ENCODE data around the gene PMM2.

PMM2 gene

DNA sequence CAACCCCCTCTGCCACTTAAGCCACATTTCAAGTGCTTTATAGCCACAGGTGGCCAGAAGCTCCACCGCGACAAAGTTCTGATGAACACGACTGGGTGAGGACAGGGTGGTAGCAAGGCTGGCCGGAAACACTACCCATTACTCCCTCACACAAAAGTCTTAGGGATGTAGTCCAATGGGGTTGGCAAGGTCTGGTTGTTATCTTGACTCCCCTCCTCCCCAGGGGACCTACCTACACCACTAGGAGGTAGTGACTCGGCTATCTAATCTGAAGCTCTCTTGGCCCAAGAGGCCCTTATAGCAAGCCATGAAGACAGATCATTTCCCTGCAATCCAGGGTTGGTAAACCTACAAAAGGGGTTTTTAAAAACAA lies 92.9 kb downstream of the PMM2 start:
- no peak for DNase-seq

DNA sequence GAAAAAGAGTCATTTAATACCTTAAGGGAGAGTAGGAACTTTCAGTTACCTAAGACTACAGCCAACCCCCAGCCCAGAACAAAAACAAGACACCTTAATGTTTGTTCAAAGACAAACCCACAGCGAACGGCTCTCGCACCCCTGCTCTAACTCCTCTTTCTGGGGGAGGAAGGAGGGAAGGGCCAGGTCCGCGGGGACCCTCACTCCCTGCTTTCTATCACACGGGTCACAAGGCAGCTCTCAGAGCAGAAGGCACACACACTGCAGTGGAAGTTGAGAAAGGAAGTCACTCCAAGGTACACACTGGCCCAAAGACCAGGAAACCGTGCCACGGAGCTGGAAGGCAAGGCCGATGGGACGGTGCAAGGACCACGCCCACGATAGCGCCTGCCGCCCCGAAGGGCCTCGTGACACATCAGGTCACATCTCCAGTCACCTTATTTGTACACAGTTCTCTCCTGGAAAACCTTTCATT lies 94.5 kb downstream of the PMM2 start:
- DNase-seq, result no peak

DNA sequence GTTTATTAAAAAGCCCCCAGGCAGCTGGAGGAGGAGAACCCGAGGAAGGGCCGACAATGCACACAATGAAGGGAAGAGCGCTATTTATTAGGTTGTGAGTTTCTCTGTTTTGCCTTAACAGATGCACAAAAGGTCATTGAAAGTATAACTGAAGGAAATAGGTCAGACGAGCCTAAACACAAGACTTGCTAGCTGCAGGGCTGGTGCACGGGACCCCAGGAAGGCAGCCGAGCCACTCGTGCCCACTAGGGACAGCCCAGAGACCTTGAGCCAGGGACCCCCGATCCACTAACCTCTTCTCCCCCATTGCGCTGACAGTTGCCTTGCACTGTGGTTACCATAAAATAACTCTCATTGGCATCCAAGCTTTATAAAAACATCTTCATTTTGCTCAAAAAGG lies 95.8 kb downstream of the PMM2 start:
- DNase-seq, result no peak

DNA sequence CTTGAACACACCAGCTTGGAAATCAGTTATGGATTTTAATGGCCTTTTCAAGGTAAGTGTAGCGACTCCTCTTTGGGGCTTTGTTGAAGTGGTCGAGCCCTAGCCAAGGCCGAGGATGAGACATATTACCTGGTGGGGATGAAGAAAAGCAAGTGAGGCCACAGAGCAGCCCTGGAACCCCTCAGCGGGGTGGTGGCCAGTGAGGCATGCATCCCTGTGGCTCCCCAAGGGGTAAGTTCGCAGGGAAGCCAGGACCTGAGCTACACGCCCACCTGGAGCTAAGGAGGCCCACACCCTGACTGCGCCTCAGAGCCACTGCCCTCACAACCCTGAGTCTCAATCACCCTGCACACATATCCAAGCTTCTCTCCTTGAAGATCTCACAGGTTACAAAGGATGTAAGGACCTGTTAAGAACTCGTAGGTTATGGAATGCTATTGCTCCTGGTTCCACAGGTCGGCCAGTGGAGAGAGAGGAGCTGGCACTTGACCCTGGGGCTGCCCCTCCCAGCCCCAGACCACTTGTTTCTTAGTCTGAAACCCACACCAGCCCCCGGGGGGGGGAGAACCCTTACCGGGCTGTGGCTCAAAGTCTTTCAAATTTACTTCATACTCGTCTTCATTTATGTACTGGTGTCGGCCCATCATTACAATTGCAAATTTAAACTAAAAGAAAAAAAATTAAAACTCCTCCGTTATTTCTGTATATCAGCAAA lies 96.5 kb downstream of the PMM2 start:
- no peak for DNase-seq

DNA sequence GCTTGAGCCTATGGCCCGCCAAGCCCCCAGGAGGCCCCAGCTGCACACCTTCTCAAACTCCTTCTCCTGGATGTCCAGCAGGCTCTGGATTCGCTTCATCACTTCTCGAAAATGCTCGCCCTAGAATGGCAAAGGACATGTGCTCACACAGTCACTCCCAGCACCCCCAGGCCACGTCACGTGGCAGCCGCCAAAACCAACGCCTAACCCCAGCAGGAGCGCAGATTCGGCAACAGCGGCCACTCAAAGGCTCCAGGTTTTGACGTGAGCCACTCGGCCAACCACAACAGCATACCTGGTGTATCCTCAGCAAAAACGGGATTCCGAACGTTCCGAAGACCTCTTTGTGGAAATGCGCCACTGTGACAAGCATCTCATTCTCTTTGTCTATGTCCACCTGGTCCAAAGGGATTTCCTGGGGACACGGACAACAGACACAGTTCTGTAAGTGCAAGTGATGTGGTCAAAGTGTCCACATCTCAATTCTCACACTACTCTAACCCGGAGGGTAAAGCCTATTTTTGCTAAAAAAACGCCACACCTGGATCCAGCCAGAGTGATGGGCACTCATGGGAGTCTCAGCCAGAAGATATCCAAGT lies 97.2 kb downstream of the PMM2 start:
- DNase-seq, result no peak

DNA sequence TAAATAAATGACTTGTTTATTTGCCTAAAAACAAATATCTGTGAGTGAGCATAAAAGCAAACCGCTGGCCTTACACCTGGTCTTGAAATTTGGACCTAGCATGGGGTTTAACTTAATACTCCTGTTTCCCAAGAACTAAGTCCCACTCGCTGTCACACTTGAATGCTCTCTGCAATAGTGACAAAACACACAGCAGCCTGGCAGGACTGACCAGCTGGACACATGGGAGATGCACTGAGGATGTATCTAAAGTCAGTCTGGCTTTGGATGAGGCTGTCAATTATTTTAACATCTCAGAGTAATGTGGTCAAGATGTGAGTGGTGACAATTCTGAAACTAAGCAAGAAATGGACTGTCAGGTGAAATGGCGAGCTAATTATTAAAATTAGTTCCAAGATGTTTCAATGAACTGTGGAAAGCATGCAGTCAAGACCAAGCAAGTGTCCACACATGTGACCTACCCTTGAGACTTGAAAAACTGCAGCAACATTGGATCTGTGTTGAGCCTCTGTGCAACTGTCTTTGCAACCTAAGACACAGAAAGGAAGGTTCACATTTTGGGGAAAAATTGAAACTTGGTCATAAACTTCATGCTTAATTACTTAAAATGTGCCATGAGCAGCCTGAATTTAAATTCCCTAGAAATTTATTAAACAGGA lies 101.2 kb downstream of the PMM2 start:
- DNase-seq, result no peak
